IMR-90 (cell line): ENCODE data around the gene OR1S1.

Source experiments
- BHLHE40 ChIP-seq: fragments of 150-350 bp; IDR thresholded peaks from 2 replicates; pipeline ENCODE4 v1.6.1; 2016; ENCODE audit warnings: mild to moderate bottlenecking, low read depth, low read length
- CEBPB ChIP-seq: IDR thresholded peaks from 2 replicates; pipeline ENCODE4 v1.6.1; 2012; ENCODE audit warnings: low read depth, low read length, improper control_type of control experiment
- CTCF ChIP-seq: conservative IDR thresholded peaks from 2 replicates; pipeline ENCODE4 v1.5.1; 2012; ENCODE audit warnings: mild to moderate bottlenecking, low read depth, low read length, improper control_type of control experiment
- ELK1 ChIP-seq: fragments of 150-350 bp; IDR thresholded peaks from 2 replicates; pipeline ENCODE4 v1.6.1; 2016; ENCODE audit warnings: low read depth, mild to moderate bottlenecking, low read length, moderate library complexity, borderline replicate concordance
- FOS ChIP-seq: fragments of 150-350 bp; IDR thresholded peaks from 2 replicates; pipeline ENCODE4 v1.6.1; 2016; ENCODE audit warnings: low read depth, low read length
- MAFK ChIP-seq: IDR thresholded peaks from 2 replicates; pipeline ENCODE4 v1.6.1; 2012; ENCODE audit warnings: low read depth, low read length, improper control_type of control experiment
- MXI1 ChIP-seq: IDR thresholded peaks from 2 replicates; pipeline ENCODE4 v1.6.1; 2012; ENCODE audit warnings: low read depth, mild to moderate bottlenecking, low read length, moderate library complexity, borderline replicate concordance
- POLR2A ChIP-seq: IDR thresholded peaks from 2 replicates; pipeline ENCODE4 v1.6.1; 2012; ENCODE audit warnings: mild to moderate bottlenecking, low read depth, low read length
- RCOR1 ChIP-seq: IDR thresholded peaks from 2 replicates; pipeline ENCODE4 v1.6.1; 2012; ENCODE audit warnings: mild to moderate bottlenecking, low read length, improper control_type of control experiment; ENCODE audit not compliant: insufficient replicate concordance
- RFX5 ChIP-seq: IDR thresholded peaks from 2 replicates; pipeline ENCODE4 v1.8.0; 2012; ENCODE audit warnings: low read depth, mild to moderate bottlenecking, low read length, moderate library complexity
- SMC3 ChIP-seq: fragments of 150-350 bp; IDR thresholded peaks from 2 replicates; pipeline ENCODE4 v1.6.1; 2016; ENCODE audit warnings: low read depth, mild to moderate bottlenecking, antibody characterized with exemption, low read length, moderate library complexity
- USF2 ChIP-seq: fragments of 150-350 bp; IDR thresholded peaks from 2 replicates; pipeline ENCODE4 v1.6.1; 2017; ENCODE audit warnings: mild to moderate bottlenecking, antibody characterized with exemption, low read length, low read depth

- TF ChIP-seq CTCF (no peak), MAFK (no peak), ELK1 (no peak), SMC3 (no peak), USF2 (no peak), POLR2A (no peak), MXI1 (no peak), FOS (no peak), BHLHE40 (no peak), CEBPB (no peak), RFX5 (no peak), RCOR1 (no peak)
These were observed 34.1 kb upstream of the OR1S1 start for GRCh38 chr11:58178444-58178843.
